Dedifferentiated amniotic fluid mesenchymal stem cell (primary cell): ENCODE results near the gene CLEC16A.

ENCODE experiments used
- DNase-seq: peaks from one replicate; pipeline ENCODE4 v3.0.0-alpha.2; 2016; ENCODE audit errors: extremely low spot score

CLEC16A gene

GRCh38 chr16:11045441-11045840 lies 101.1 kb downstream of the CLEC16A start:
- no peak for DNase-seq

GRCh38 chr16:11045846-11046245 lies 101.5 kb downstream of the CLEC16A start:
- no peak for DNase-seq

- no peak for DNase-seq
Observed at GRCh38 chr16:11046382-11046931, 102.1 kb downstream of the CLEC16A start.

GRCh38 chr16:11047057-11047456 lies 102.7 kb downstream of the CLEC16A start:
- peak; percentile 93 for DNase-seq

DNA sequence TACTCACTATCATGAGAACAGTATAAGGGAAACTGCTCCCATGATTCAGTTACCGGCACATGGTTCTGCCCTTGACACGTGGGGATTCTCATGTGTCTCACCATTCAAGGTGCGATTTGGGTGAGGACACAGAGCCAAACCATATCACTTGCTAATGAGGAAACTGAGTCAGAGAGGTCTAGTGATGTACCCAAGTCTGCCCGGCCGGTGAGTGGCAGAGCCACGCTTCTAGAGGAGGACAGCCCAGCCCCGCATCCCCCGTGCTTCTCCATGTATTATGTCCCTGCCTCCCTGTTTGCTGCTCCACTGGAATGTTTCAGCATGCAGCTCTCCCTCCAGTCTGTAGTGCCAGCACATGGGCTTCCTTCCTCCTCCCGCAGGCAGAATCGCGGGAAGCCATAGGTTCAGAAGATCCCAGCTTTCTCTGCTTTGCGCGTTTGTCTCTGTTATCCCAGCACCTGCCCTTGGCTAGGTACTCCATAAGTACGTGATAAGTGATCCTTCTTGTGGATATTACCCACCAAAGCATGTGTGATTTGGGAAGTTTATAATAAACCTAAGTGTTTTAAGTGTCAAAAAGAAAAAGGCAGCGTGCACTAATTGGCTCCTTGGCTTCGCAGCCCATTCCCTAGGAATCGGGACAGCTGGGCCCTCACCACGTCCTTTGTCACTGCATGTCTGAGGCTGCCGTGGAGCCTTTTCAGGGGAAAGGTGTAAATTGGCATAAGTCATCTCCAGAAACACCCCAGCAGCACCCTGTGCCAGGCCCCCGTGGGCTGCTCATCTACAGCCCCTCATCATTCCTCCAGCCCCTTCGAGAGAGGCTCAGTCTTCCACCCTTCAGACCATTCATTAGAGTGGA lies 103.8 kb downstream of the CLEC16A start:
- DNase-seq = no peak

DNA sequence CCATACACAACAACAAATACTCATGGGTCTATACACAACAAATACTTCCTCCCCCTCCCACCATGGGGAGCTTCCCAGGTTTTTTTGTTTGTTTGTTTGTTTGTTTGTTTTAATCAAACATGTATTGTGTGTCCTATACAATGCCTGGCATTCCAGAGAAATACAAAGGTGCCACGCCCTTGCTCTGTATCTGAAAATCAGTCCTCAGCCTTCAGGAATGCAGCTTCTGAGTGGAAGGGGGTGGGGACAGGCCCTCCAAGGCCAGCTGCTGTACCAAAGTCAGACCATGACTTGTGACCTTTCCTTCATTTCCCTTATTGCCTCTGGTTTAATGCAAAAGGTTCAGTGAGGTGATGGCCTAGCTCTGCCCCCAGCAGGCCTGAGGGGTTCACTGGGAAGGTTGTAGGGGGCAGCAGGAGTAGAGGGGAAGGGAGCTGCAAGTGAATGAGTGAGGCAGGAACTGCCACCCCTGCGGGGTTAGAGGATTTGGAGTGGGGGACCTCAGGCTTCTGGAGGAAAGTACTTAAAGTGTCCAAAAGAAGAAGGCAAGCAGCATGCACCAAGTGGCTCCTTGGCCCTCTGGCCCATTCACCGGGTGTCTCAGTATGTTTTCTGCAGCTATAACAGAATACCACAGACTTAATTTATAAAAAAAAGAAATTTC lies 105.2 kb downstream of the CLEC16A start:
- no peak for DNase-seq

DNA sequence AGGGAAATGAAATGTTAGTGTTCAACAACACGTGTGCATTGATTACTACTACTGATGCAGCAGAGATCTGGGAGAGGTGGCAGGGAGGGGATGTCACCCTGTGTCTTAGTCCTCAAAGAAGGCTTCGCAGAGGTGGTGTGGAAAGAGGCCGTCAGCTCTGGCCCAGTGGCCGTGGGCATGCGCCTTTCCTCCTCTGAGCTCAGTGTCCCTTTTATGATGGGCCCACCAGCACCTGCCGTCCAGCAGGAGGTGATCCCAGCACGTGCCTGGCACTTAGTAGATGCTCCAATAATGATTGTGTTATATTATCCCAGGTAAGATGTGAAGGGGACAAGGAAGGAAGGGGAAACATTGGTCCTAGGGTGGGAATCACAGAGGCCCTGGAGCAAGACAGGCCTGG lies 106.2 kb downstream of the CLEC16A start:
- no peak for DNase-seq

DNA sequence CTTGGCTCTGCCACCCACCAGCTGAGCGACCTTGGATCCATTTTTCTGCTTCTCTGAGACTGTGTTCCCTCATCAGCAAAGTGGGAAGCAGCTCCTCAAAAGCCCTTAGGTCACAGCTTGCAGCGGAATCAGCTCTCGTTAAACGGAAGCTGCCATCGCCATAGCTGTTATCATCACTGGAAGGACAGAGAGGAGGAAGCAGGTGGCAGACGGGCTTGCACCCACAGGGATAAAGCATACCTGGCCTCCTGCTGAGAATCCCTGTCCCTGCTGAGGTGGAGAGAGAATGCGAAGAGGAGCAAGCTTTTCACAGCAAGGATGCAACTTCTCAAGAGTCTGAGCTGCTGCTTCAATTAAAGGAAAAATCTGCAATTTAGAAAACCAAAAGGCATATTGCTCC lies 106.6 kb downstream of the CLEC16A start:
- DNase-seq = no peak

DNA sequence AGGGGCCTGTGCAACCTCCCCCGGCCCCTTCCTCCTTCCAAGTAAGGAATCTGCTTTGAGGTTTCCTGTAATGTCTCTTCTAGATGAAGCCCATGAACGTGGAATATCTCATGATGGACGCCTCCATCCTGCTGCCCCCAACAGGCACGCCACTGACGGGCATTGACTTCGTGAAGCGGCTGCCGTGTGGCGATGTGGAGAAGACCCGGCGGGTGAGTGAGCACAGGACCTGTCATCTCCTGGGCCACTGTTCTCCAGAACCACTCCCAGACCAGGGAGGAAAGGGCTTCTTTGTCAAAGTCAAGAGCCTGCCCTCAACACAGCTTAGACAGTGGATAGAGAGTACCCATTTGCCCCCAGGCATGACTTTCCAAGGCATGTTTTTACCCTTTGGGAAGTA lies 107.1 kb downstream of the CLEC16A start:
- no peak for DNase-seq

DNA sequence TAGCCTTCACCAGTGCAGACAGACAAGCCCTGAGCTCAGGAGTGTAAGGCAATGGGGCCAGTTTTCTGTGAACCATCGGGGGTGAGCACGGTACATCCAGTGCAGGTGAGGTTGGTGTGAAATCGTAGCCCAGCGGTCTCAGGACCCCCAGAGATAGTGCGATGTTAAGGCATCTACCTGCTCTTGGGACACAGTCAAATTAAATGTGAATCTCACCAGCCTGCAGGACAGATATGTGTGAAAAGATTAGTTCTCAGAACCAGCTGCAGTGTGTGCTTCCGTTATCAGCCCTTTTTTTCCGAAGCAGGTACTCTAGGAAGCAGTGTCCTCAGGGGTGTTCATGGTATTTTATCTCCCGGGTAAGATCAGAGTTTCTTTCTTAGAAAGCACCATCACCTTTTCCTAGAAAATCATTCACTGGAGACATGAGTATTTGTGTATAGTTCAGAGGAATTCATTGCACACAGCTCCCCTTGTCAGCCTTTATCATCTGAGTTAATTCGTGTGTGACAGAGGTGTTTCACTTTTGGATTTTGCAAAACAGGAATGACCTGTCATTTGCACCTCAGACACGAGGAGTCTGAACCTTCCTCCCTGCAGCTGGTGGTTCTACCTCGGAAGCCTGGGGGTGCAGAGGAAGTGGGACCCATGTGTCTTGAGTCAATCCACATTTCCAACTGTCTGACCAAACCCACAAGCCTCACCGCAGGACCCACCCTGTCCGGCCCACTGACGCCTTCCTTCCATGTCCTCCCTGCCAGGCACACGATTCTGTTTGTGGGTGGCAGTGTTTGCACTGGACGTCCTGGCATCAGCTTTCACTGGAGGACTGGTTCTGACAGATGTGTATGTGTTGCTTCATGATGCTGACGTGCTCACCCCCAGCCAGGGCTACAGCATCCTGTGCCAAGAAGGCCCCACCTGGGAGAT lies 107.8 kb downstream of the CLEC16A start:
- DNase-seq = no peak

- no peak for DNase-seq
Observed at GRCh38 chr16:11053916-11054460, 109.6 kb downstream of the CLEC16A start.

GRCh38 chr16:11056090-11056992 lies 112.0 kb downstream of the CLEC16A start:
- peak; percentile 77 for DNase-seq

DNA sequence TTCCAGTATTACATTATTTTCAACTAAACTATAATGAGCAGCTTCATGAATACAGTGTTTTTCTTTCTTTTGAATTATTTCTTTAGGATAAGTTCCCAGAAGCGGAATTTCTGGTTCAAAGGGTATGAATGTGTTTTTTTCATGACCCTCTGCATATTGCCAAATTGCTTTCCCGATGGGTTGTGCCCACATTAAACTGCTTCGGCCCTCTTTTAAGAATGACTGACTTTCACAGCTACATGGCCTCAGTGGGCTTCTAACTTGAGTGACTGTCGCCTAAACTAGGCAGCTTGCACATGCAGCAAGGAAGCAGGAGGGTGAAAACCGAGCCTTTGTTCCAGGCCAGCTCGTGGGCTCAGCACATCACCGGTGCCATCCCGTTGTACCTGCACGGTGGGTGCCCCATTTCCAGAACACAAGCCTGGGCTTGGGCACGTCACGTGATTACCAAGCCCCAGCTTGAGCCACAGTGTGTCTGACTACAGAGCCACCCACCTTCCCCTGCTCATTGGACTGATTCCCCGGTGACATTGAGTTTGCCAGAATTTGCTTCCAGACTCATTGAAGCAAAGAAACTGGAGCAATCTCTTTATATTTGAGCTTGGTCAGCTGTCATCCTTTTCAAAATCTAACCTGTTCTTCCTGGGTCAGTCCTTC lies 112.8 kb downstream of the CLEC16A start:
- no peak for DNase-seq

DNA sequence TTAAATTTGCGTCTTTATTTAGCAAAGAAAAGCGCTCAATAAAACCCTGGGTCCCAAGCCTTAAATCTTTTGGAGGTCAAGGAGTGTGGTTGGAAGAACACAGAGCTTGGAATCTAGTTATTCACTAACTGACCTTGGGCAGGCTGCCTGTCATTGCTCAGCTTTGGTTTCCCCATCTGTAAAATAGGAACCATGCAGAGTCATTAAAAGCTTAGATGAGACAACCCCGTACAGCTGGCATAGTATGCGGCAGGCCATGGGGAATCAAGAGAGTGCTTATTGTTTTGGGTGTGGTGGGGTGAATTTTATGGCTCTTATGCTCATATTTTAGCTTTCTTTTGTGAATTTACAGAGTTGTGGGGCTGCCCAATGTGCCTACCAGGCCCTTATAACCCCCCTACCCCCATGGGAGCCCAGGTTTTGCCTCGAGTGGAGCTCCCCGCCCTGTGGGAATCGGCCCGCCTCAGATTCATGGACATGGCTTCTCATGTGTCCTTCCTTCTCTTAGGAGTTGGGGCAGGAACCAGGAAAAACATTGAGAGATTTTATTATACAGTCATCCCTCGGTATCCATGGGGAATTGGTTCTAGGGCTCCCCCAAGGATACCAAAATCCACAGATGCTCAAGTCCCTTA lies 113.5 kb downstream of the CLEC16A start:
- DNase-seq = no peak

DNA sequence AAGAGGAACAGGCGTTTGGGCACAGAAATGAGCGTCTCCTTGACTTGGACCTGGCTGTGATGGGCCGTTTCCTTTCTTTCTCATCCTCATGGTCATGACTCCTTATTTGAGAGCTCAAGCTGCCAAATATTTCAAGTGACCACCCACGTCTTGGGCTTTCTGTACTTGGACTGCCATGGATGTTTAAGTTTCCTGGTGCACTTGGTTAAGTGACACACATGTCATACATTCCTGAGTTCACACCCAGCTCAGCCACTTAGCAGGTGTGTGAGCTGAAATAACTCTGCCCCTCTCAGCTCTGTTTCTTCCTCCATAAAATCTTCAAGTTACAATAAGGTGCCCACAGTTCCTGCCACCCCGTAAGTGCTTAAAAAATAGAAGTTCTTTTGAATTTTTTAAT lies 114.5 kb downstream of the CLEC16A start:
- DNase-seq = no peak

DNA sequence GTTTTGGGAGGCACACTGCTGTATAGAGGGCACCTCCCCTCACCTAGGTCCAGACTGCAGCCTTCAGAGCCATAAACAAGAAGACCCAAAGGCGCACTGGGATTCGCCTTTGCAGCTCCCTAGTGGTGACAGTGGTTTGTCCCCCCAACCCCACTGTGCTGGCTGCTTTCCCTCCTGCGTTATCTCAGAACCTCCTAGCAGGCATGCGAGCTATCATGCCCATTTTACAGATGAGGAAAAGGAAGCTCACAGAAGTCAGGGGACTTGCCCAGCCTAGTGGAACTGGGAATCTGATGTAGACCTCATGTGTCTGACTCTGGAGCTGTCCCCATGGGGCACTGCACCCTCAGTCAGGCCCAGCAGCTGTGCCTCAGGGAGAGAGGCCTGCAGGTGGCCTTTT lies 115.2 kb downstream of the CLEC16A start:
- DNase-seq = no peak

GRCh38 chr16:11060364-11060763 lies 116.0 kb downstream of the CLEC16A start:
- no peak for DNase-seq

DNA sequence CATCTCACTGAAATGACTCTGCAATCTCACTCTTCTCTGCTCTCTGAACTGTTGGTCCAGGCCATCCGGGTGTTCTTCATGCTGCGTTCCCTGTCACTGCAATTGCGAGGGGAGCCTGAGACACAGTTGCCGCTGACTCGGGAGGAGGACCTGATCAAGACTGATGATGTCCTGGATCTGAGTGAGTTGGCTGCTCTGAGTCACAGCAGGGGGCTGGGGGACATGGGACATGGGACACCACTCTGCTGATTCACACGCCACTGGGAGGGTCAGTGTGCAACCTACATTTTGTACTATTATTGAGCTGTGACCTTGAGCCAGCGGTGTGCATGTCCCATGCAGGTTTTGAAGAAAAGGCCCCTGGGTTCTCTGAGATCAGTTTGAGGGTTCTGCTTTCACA lies 116.5 kb downstream of the CLEC16A start:
- DNase-seq = no peak

GRCh38 chr16:11061629-11062270 lies 117.4 kb downstream of the CLEC16A start:
- no peak for DNase-seq
